ENCODE data around the gene CPA2. TPM values are rescaled to one million over a fixed set of nuclear protein-coding genes. Genes with fewer than 3 reads are reported as not detected.

The CPA2 gene
- polyA plus RNA-seq, 1 of the 3 experiments (the other 2 are of a cell fraction): 0.03 TPM

- H2AFZ ChIP-seq (ENCODE audit: low read depth): no peak overlapping the region
- ChIA-PET POLR2A (no interaction called here), CTCF (interaction anchor here (1.0 to 1.2 kb wide), 2 partner anchors 13 to 15 kb away, joined by 3 read pairs; no protein-coding TSS in a partner anchor)
- no peak overlapping the region for H3K4me3 ChIP-seq (ENCODE audit: low read depth in 2 of 2, low read length in 1 of 2)
- 70% methylated on average over 5 of the region's 6 CpGs for WGBS (ENCODE audit: low lambda C conversion rate)
- no peaks in the 10 kb centered on the region for H3K9me3 ChIP-seq
- peaks cover 5 to 15% of the 10 kb centered on the region in 2 experiments; a peak in 2 of 4 replicates for H3K4me1 ChIP-seq (ENCODE audit: control insufficient read depth in 1 of 2, insufficient read depth in 2 of 2, low read depth in 1 of 2, low read length in 1 of 2)
- H3K4me2 ChIP-seq: no peak overlapping the region
- no peak overlapping the region for H3K9ac ChIP-seq
- H3K79me2 ChIP-seq (ENCODE audit: insufficient read depth): no peaks in the 10 kb centered on the region; the same call in 1 of the 2 replicates
- no peaks in the 10 kb centered on the region for H3K36me3 ChIP-seq (replicated peaks in 1 of 2; ENCODE audit: control insufficient read depth in 1 of 2, insufficient read depth in 2 of 2, low read length in 1 of 2)
- TF ChIP-seq IRF3 (IDR thresholded peaks at IDR 0.05; ENCODE audit: low read depth, low read length) (no peak), EZH2phosphoT487 (IDR thresholded peaks at IDR 0.05; ENCODE audit: borderline replicate concordance, low read depth) (no peak), JUND (IDR thresholded peaks at IDR 0.05) (0 out of 2 replicates have a peak, but pooled peaks have one; percentile 47), FOSL2 (IDR thresholded peaks at IDR 0.05; ENCODE audit: borderline replicate concordance, low read depth) (peak; percentile 50; the same call in 1 of the 2 replicates)
- no peaks in the 10 kb centered on the region for H3K27me3 ChIP-seq (ENCODE audit: insufficient read depth)
- DNase-seq: no peak
- H3K9me2 ChIP-seq: no peaks in the 10 kb centered on the region
- H4K20me1 ChIP-seq (ENCODE audit: insufficient read depth): no peaks in the 10 kb centered on the region
- H3K27ac ChIP-seq (ENCODE audit: low read depth in 2 of 2, low read length in 1 of 2): no peak overlapping the region
- H3F3A ChIP-seq (replicated peaks; ENCODE audit: insufficient read depth): peaks cover 20% of the 10 kb centered on the region
Observed at GRCh38 chr7:130290745-130291144, 24.1 kb downstream of the CPA2 start.

- Histone ChIP-seq H2AFZ (ENCODE audit: low read depth) (peak within 1 kb of the TSS; percentile 14), H3F3A (replicated peaks; ENCODE audit: insufficient read depth) (peaks cover 20% of the 10 kb centered on the region), H3K4me1 (ENCODE audit: control insufficient read depth in 1 of 2, insufficient read depth in 2 of 2, low read depth in 1 of 2, low read length in 1 of 2) (peaks cover 5 to 15% of the 10 kb centered on the region in 2 experiments; a peak in 2 of 4 replicates), H4K20me1 (ENCODE audit: insufficient read depth) (no peaks in the 10 kb centered on the region), H3K4me2 (peak within 1 kb of the TSS; percentile 65), H3K9me2 (no peaks in the 10 kb centered on the region), H3K27me3 (ENCODE audit: insufficient read depth) (no peaks in the 10 kb centered on the region), H3K79me2 (ENCODE audit: insufficient read depth) (no peaks in the 10 kb centered on the region; the same call in 1 of the 2 replicates), H3K4me3 (ENCODE audit: low read depth in 2 of 2, low read length in 1 of 2) (peak within 1 kb of the TSS; percentile 33 to 42; a peak in 3 of 4 replicates), H3K36me3 (replicated peaks in 1 of 2; ENCODE audit: control insufficient read depth in 1 of 2, insufficient read depth in 2 of 2, low read length in 1 of 2) (no peaks in the 10 kb centered on the region), H3K9me3 (no peaks in the 10 kb centered on the region), H3K9ac (peak within 1 kb of the TSS; percentile 19; the same call in 1 of the 2 replicates), H3K27ac (ENCODE audit: low read depth in 2 of 2, low read length in 1 of 2) (peak within 1 kb of the TSS; percentile 56 to 84; a peak in 3 of 4 replicates)
- 0% methylated on average over 1 of the region's 1 CpG for WGBS (ENCODE audit: low lambda C conversion rate)
- no peak for DNase-seq
- POLR2A ChIA-PET: no interaction called here
- CTCF ChIA-PET: interaction anchor here (0.8 to 2.9 kb wide), 4 partner anchors 13 to 24 kb away, joined by 3 to 21 read pairs (median 3); no protein-coding TSS in a partner anchor
- TF ChIP-seq, protein P1, sequence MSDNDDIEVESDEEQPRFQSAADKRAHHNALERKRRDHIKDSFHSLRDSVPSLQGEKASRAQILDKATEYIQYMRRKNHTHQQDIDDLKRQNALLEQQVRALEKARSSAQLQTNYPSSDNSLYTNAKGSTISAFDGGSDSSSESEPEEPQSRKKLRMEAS (IDR thresholded peaks at IDR 0.05; ENCODE audit: low read depth): peak; percentile 91
- TF ChIP-seq FOSL2 (IDR thresholded peaks at IDR 0.05; ENCODE audit: borderline replicate concordance, low read depth) (peak; percentile 96), NRF1 (IDR thresholded peaks at IDR 0.05; ENCODE audit: low read depth, low read length) (no peak), IRF3 (IDR thresholded peaks at IDR 0.05; ENCODE audit: low read depth, low read length) (no peak; the same call in 1 of the 2 replicates), ZBTB33 (IDR thresholded peaks at IDR 0.05; ENCODE audit: borderline replicate concordance, low read depth) (peak; percentile 94), RXRA (IDR thresholded peaks at IDR 0.05; ENCODE audit: borderline replicate concordance, low read depth) (peak; percentile 100), EP300 (IDR thresholded peaks at IDR 0.05; ENCODE audit: borderline replicate concordance in 1 of 2, low read depth in 1 of 2, low read length in 1 of 2) (peak in 1 of 2 experiments; percentile 99; a peak in 2 of 4 replicates), SMC3 (IDR thresholded peaks at IDR 0.05; ENCODE audit: low read depth, low read length) (no peak), TAF1 (IDR thresholded peaks at IDR 0.05; ENCODE audit: borderline replicate concordance, low read depth, low read length) (no peak), GATA2 (CRISPR knock-in tag; IDR thresholded peaks at IDR 0.05) (no peak), JUND (IDR thresholded peaks at IDR 0.05) (peak; percentile 98), YY1 (IDR thresholded peaks at IDR 0.05; ENCODE audit: low read depth) (peak; percentile 60; the same call in 1 of the 2 replicates), FOXJ3 (CRISPR knock-in tag; IDR thresholded peaks at IDR 0.05) (no peak), CTCF (IDR thresholded peaks at IDR 0.05) (no peak), CHD2 (IDR thresholded peaks at IDR 0.05; ENCODE audit: low read length, partially characterized antibody) (no peak)
- TF ChIP-seq, protein P2, sequence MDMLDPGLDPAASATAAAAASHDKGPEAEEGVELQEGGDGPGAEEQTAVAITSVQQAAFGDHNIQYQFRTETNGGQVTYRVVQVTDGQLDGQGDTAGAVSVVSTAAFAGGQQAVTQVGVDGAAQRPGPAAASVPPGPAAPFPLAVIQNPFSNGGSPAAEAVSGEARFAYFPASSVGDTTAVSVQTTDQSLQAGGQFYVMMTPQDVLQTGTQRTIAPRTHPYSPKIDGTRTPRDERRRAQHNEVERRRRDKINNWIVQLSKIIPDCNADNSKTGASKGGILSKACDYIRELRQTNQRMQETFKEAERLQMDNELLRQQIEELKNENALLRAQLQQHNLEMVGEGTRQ (IDR thresholded peaks at IDR 0.05; ENCODE audit: borderline replicate concordance, low read depth, low read length): no peak
Observed at GRCh38 chr7:130292682-130293257, 26.1 kb downstream of the CPA2 start, which contains the start of gene CPA4. CPA4 (plus strand) TSS chr7:130293161; CDS start chr7:130293181, 20 bp downstream.
